Measurements from ENCODE around the gene SASH1.
"Not testable (repeated sequence)": the region's sequence is repeated elsewhere in the genome, so short reads cannot be mapped to it uniquely, and the experiment has no call there.

SASH1 gene

DNA sequence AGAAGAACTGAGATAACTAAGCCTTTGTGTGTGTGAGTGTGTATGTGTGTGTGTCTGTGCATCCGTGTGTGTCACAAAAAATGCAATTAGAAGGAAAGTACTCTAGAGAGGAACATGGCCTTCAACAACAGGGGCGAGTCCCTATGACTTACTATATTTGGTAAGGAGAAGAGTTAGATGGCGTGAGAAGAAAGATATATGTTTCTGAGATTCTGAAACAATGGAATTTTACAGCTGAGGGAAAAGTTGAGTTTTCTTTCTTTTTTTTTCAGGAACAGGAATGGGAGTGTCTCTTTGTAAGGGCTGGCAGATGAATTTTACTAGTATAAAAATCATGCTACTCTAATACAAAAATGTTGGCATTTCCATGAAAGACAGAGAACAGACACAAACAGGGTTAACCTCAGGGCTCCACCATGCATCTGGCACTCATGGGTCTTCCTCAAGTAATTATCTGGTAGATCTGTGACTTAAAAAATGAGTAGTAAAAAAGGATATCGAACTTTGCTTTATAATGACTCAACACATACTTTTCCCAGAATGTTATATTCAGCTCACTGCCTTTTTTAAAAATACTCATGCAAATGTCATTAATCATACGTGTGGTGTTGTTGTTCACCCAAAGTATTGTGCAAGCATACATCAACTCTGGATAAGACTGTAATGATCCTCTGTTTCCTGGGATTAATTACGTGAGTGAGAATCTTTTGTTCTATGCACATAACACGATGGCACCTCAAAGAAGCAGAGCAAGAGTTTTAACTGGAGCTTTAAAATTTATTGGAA, 12.8 kb upstream of the SASH1 start:
- no peak for DNase-seq

DNA sequence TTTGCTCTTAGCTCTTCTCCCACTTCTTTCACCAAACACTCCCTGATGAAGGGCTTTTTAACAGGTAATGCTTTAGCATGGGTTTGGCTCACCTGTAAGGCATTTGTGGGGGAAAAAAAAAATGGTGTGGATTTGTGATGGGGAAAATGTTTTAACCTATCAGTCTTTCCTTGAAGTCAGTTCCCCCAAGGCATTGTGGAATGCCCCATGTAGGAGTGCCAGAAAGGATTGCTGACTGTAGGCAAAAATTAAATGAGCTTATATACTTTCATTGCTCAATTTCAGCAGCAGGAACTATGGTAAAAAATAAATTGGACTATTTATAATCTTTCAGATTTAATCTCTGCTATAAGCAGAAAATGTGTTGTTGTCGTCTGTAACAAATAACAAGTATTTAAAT, 10.6 kb upstream of the SASH1 start:
- DNase-seq, result no peak

DNA sequence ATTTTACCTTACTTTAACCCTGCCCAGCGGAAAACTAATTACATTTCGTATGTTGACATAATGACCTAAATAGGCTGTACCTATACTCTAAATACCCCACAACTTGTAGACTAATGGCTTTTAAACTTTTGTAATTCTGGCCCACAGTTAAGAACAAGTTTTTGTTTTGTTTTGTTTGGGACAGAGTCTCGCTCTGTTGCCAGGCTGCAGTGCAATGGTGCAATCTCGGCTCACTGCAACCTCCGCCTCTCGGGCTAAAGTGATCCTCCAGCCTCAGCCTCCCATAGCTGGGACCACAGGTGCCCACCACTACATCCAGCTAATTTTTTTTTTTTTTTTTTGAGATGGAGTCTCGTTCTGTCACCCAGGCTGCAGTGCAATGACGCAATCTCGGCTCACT, 5.7 kb upstream of the SASH1 start:
- no peak for DNase-seq

DNA sequence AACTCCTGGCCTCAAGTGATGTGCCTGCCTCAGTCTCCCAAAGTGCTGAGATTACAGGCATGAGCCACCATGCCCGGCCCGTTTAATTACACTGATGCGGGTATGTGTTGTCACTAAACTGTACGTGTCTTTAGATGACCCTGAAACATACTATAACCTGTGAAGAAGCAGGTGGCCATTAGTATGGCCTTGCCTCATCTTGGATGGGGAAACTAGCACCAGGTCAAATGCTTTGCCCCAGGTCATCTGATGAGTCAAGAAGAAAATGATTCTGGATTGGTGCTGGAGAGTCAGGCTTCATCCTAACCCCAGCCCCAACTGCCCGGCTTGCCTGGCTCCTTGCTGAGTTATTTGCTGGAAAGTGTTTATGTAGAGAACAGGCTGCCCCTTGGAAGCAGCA, 2.9 kb upstream of the SASH1 start:
- no peak for DNase-seq

DNA sequence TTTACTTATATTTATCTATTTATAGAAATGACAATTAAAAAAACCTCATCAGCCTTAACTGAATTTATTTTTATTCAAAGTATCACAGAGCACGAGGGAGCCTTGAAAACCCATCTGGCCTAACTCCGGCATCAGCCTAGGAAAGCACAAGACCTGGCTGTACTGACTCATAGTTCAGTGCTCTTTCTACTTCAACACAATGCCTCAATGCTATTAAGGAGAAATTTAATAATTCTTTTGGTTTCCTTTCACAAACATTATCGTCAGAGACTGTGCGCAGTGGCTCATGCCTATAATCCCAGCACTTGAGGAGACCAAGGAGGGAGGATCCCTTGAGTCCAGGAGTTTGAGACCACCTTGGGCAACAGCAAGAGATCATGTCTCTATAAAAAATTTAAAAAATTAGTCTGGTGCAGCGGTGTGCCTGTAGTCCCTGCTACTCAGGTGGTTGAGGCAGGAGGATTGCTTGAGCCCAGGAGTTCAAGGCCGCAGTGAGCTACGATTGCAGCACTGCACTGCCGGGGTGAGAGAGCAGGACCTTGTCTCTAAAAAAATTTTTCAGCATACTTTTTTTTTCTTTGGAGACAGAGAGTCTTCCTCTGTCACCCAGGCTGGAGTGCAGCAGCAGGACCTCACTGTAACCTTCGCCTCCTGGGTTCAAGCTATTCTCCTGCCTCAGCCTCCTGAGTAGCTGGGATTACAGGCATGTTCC, 1.9 kb upstream of the SASH1 start:
- DNase-seq, result no peak

DNA sequence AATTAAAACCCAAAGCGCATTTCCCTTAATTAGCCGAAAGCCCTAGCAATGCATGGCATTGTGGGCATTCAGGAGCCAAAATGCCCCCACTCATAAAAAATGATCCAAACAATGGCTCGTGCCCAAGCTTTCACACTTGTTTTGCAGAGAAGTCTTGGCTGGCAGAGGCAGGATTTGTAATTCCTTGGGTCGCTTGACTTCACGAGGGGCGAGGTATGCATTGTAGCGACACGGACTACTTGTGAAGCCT, 613 bp upstream of the SASH1 start:
- no peak for DNase-seq

DNA sequence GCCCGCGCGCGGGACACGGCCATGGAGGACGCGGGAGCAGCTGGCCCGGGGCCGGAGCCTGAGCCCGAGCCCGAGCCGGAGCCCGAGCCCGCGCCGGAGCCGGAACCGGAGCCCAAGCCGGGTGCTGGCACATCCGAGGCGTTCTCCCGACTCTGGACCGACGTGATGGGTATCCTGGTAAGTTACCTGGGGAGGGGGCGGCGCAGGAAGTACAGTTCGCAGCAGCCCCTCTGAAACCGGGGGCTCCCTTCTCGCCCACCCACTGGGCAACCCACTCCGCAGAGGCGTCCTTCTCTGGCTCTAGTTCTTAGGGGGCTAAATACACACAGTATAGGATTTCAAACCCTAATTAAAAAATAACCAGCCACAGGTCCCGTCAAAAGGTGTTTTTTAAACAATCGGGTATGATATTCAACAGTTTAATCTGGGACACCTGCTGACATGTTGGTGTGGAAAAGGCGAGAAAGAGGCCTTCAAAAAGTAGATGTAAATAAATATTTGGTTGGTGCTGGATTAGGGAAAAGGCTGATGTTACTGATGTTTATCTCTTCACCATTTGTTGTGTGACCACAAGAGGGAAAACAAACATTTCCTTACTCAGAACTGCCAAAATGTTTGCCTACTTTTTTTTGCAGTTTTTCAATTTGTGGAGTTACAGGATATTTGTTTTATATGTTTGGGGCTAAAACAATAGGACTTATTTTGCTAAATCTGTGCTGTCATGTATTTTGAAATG, 577 bp downstream of the SASH1 start:
- no peak for DNase-seq

DNA sequence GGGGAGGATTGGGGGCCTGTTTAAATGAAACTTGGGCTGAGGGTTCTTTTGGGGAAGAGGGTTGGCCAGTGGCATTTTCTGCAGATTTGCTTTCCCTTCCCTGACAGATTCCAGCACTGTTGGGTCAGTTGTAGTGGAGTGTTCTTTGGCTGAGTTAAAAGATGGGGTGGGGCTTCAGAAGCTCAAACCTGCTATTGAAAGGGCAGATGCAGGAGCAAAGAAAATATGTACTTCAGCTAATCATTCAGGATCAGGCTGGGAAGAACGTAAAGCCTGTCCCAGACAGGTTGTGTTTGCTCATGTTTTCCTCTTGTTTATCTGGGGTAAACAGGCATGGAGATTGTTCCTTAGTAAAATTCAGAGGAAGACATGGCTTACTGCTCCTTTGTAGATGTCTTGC, 2.5 kb downstream of the SASH1 start:
- DNase-seq, result no peak

DNA sequence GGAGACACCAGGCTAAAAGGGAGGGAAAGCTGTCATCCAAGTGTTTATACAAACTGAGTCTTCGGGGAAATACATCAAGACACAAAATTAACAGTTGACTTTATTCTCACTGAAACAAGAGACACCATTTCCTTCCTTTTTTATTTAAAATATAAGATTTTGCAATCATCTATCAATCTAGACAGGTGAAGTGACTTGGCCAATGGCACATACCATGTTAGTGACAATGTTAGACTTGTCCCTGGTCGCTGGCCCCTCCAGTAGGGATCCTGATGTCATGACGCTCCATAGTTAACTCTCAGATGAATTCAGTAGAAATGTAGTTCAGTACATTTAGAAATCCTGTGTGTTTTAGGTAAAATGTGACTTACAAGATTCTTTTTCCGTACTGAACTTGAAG, 2.9 kb downstream of the SASH1 start:
- no peak for DNase-seq

DNA sequence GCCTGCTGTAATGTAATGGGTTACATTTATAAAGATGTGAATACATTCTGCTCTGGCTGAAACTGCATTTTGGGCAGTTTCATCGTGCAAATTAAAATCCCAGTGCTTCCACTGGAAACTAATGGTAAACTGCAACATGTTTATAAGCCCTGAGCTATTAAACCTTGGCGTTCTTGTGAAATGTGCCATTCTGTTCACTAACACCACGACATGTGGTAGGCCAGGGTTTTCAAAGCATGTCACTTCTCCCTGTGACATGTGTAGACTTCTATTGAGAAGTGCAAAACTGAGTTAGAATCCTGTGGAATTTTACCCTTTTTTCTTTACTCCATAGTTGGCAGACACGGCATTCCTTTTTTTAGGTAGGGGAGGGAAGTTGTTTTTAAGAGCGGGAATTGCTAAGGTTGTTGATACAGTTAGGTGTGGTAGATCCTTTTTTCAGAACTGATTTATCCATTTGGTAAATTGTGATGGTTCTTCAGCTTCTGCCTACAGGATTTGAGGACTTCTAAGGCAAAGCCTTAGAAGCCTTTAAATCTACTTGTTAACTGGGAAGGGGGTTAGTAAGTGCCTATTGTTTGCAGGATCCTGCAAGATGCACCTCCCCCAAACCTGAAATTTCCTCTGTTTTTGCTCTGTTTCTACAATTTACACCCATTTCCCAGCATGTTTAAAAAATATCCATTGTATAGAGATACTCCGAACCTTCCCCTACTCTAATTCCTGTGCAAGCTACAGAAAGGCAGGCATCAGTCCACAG, 4.2 kb downstream of the SASH1 start:
- no peak for DNase-seq

DNA sequence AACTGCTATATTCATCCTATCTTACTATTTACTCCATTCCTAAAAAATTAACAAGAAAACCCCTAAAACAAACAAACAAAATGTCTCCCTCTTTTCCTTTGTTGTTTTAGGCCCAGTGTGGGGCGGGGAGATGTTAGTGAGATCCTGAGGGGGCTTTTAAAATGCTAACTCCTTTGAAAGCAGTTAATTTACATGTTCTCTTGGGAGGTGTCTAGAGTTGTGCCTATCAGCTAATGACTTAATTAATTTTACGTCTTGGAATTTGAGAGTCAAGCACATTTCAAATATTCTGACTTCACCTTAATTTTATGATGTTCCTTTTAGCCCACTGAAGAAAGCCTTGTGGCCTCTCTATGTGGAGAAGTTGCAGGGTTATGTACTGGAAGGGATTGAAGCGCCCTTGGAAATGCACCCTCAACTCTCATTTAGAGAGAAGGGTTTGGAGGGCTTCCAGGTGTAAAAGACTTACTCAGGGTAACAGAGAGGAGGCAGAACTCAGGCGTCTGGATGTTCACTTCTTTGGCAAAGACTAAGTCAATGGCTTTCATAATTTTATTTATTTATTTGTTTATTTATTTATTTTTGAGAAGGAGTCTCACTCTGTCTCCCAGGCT, 4.9 kb downstream of the SASH1 start:
- no peak for DNase-seq

DNA sequence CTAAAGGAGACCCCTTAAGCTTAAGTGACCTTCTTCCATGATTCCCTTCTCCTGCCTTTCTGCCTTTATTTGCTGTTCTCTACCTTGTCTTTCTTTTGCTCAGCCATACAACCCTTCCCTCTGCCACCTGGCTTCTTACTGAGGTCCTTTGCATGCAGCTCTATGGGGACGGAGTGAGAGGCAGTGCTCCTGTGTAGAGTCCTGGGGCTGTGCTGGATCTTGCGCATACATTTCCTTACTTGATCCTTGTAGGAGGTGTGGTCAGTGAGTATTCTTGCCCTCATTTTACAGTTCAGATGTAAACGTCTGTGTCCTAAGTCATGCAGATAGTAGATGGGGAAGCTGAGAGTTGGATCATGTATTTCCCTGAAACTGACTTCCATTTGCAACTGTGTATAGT, 5.7 kb downstream of the SASH1 start:
- DNase-seq, result no peak

DNA sequence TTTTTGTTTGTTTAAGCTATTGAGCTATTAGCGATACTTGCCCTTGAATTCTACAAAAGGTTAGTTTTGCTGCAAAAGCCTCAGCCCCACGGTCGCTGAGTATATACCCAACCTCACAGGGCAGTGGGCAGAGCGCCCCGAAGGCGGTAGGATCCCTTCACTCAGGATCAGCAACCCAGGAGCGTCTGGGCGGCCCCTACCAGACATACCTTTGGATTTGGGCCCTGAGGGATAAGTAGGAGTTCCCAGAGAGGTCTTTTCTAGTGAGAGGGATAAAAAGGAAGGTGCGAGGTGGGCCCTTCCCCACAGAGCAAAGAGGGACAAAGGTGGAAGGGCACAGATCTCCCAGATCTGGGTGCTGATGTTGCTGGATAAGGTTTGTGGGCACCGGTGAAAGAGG, 6.1 kb downstream of the SASH1 start:
- DNase-seq, result no peak

DNA sequence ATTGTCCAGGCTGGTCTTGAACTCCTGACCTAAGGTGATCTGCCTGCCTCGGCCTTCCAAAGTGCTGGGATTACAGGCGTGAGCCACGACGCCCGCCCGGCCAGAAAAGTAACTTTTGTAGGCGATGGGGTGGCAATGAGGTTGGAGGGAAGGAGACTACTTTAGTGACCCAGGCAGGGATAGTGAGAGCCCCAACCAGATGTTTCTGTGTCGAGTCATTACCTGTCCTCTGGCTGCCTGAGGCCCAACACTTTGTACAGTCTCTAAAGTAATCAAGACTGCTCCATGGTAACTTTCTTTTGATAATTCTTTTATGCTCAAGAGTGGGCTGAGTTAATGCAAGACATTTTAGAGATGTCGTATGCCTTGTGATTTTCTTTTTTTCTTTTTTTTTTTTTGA, 6.8 kb downstream of the SASH1 start:
- no peak for DNase-seq

DNA sequence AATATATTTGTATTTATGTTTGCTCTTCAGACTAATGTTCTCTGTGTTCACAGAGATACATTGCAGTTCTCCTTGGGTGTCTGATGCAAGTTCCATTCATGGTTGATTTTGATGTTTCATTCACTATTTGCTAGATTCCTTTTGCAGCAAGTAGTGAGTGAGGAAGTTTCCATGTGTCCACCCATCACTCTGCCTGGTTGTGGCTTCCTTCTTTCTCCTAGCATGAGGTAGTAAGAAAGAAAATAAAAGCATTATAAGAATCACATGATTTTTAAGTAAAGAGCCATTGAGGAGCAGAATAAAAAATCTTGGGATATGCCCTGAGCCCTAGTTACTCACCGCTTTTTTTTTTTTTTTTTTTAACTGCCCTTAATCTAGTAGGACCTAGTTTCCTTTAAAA, 8.7 kb downstream of the SASH1 start:
- no peak for DNase-seq

DNA sequence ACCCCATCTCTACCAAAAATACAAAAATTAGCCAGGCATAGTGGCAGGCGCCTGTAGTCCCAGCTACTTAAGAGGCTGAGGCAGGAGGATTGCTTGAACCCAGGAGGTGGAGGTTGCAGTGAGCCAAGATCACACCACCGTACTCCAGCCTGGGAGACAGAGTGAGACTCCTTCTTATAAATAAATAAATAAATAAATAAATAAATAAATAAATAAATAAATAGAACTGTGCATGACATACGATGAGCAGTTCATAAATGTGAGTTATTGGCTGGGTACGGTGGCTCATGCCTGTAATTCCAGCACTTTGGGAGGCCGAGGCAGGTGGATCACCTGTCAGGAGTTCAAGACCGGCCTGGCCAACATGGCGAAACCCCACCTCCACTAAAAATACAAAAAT, 9.8 kb downstream of the SASH1 start:
- DNase-seq, result not testable (repeated sequence)

DNA sequence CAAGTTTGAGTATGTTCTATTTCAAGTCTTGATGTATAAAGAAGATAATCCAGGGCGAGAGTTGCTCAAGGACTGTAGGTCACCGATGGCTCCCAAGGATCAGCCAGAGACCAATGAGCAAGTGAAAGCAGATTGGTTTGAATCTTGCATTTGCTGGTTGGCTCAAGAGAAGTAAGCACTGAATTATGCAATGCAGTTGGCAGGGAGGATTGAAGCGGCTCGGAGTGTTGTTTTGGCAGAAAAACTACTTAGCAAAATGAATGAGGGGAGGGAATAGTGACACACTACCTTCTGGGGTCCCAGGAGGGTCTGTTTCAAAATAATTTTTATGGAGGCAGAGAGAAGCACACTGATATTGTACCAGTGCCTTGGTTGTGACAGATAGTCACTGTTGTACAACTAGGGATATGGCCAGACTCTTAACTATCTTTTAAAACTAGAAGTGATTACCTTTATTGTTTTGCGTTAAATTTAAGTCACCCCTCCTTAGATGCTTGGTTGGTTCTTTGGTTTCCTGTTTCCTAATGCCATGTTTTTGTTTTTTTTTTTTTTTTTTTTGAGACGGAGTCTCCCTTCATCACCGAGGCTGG, 15.7 kb downstream of the SASH1 start:
- DNase-seq, result no peak

DNA sequence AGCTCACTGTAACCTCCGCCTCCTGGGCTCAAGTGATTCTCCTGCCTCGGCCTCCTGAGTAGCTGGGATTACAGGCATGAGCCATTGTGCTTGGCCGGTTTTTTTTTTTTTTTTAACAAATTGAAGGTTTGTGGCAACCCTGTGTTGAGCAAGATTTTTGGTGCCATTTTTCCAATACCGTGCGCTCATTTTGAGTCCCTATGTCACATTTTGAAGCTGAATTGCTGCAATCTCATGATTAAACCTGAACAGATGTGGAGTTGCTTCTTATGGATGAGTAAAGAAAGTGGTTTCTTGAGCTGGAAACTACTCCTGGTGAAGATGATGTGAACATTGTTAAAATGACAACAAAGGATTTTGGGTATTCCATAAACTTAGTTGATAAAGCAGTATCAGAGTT, 16.6 kb downstream of the SASH1 start:
- DNase-seq, result no peak

DNA sequence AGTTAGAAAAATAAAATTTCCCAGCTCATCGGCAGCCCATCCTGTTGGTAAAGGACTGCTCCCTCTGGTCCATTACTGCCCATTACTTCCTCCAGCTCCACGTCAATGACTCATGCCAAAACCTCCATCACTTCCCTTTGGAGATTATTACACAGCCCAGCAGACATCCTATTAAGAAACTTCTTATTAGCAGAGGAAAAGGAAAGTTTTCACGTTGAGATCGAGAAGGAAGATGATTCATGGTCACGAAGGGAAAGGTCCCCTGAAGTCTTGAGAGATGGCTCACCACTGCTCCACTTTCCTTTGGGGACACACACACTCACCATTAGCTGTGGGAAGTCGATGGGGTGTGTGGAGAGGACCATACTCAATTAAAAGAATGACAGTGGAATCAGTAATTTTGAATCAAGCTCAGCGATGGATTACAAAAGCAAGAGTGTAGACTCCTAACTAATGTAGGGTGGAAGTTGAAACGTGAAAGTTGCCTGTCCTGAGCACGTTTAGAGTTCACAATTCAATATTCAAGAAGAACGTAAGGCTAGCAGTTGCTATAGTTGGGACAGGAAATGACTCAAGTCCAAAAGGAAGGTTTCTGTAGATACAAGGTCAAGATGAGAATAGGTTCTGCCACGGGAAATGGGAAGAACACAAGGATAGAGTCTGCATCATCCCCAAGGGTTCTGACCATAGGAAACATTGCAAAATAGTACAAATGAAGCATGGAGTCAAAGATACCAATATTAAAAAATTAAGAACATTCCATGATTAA, 21.6 kb downstream of the SASH1 start:
- no peak for DNase-seq

DNA sequence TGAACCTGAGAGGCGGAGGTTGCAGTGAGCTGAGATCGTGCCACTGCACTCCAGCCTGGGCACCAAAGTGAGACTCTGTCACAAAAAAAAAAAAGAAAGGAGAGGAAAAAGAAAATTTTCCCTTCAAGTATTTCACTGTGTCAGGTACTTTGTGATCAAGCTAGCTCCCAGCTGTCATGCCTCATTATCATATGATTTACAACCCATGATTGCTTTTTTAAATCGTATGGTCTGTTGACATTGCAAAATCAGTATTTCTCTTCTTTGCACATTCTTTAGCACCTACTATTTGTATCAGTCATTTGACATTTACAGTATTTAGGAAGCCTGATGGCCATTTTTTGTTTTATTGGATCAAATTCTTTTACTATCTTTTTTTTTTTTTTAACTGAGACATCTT, 22.4 kb downstream of the SASH1 start:
- no peak for DNase-seq

DNA sequence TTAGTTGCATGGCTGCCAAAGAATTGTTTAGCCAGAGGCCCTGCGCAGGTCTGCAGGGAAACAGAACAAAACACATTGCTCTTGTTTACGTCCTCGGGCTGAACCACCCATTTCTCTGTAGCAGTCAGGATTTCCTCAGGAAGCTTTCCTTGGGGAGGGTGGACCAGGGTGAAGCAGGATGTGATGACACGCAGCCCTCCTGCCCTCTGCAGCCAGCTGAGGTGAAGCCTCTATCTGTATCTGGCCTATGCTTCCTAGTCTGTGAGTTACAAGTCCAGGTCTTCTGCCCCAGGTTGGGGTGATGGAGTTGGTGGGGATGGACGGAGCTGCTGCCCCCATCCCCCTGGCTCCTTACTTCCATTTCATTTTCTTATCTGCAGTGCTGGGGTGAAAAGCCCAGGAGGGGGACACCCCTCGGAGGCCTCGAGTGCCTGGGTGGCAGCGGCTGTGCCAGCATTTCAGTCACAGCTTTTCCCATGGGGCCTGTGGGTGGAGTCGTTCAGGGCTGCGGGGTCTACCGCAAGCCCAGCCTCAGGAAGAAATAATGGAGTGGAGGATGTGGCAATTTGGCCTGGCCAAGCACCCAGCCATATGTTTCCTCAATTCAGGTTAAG, 24.9 kb downstream of the SASH1 start:
- DNase-seq, result peak; percentile 68
